NCI-H128 (cell line): ENCODE data around the gene RFX7.

Experiments used
- DNase-seq: peaks from one replicate; lab custom pipeline; 2025; ENCODE audit not compliant: unreplicated experiment; lab: John Stamatoyannopoulos, UW

Gene RFX7

GRCh38 chr15:56244811-56245576 is 1.3 kb upstream of the RFX7 start:
- DNase-seq = no peak

GRCh38 chr15:56244038-56244810 is 545 bp upstream of the RFX7 start:
- no peak for DNase-seq

GRCh38 chr15:56242576-56243162 is 1.0 kb downstream of the RFX7 start:
- no peak for DNase-seq

- DNase-seq = no peak
These were observed 2.1 kb downstream of the RFX7 start for GRCh38 chr15:56241374-56242105.

- no peak for DNase-seq
These were observed 3.3 kb downstream of the RFX7 start for GRCh38 chr15:56240390-56240789.

GRCh38 chr15:56236197-56236596 is 7.5 kb downstream of the RFX7 start:
- no peak for DNase-seq

- DNase-seq = no peak
These were observed 8.9 kb downstream of the RFX7 start for GRCh38 chr15:56234804-56235203.

GRCh38 chr15:56233549-56233948 is 10.1 kb downstream of the RFX7 start:
- DNase-seq = no peak

GRCh38 chr15:56232058-56232457 is 11.6 kb downstream of the RFX7 start:
- no peak for DNase-seq

- no peak for DNase-seq
These were observed 14.8 kb downstream of the RFX7 start for GRCh38 chr15:56228854-56229253.

- no peak for DNase-seq
These were observed 15.3 kb downstream of the RFX7 start for GRCh38 chr15:56228352-56228751.

- no peak for DNase-seq
These were observed 15.9 kb downstream of the RFX7 start for GRCh38 chr15:56227780-56228179.

GRCh38 chr15:56227306-56227705 is 16.4 kb downstream of the RFX7 start:
- DNase-seq = no peak

- no peak for DNase-seq
These were observed 18.2 kb downstream of the RFX7 start for GRCh38 chr15:56225520-56225919.

GRCh38 chr15:56222302-56222701 is 21.4 kb downstream of the RFX7 start:
- no peak for DNase-seq

GRCh38 chr15:56217341-56217740 is 26.3 kb downstream of the RFX7 start:
- no peak for DNase-seq

GRCh38 chr15:56215769-56216168 is 27.9 kb downstream of the RFX7 start:
- DNase-seq = no peak

GRCh38 chr15:56211960-56212550 is 31.6 kb downstream of the RFX7 start:
- DNase-seq = no peak

GRCh38 chr15:56211064-56211463 is 32.6 kb downstream of the RFX7 start:
- DNase-seq = no peak

GRCh38 chr15:56208641-56209155 is 35.0 kb downstream of the RFX7 start:
- DNase-seq = no peak

- no peak for DNase-seq
These were observed 35.5 kb downstream of the RFX7 start for GRCh38 chr15:56208185-56208584.
